ENCODE measurements around the gene CADPS. TPM values are rescaled to one million over a fixed set of nuclear protein-coding genes. Genes with fewer than 3 reads are reported as not detected.

The CADPS gene
- total RNA-seq, 6 experiments from 2014 or later = not detected

DNA sequence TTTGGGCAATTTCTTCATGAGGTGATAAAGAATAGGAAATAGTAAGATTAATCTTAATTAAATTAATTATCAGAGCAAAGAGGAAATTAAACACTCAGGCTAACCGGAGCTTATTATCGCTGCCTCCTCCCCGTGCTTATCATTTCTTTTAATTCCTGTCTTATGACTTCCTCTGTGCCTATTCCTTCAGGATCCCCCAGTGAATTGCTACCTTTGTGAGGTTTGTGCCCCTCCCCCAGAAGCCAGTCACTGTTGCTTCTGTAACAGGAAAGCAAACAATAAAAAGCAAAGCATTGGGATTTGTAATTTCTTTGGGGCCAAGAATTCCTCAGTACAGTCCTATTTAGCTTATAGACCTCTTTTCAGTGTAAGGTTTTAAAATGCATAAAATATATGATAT, 164.5 kb downstream of the CADPS start:
- Mint-ChIP-seq H3K27ac (no peak overlapping the region), H3K27me3 (ENCODE audit: insufficient read depth) (no peaks in the 10 kb centered on the region; the same call in 1 of the 2 replicates), H3K4me3 (no peak overlapping the region), H3K4me1 (ENCODE audit: low read depth) (no peaks in the 10 kb centered on the region), H3K36me3 (ENCODE audit: low read depth) (no peaks in the 10 kb centered on the region), H3K9me3 (no peaks in the 10 kb centered on the region)
- TF ChIP-seq, protein P1, sequence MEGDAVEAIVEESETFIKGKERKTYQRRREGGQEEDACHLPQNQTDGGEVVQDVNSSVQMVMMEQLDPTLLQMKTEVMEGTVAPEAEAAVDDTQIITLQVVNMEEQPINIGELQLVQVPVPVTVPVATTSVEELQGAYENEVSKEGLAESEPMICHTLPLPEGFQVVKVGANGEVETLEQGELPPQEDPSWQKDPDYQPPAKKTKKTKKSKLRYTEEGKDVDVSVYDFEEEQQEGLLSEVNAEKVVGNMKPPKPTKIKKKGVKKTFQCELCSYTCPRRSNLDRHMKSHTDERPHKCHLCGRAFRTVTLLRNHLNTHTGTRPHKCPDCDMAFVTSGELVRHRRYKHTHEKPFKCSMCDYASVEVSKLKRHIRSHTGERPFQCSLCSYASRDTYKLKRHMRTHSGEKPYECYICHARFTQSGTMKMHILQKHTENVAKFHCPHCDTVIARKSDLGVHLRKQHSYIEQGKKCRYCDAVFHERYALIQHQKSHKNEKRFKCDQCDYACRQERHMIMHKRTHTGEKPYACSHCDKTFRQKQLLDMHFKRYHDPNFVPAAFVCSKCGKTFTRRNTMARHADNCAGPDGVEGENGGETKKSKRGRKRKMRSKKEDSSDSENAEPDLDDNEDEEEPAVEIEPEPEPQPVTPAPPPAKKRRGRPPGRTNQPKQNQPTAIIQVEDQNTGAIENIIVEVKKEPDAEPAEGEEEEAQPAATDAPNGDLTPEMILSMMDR (IDR thresholded peaks at IDR 0.05) = no peak
- no peak for DNase-seq

DNA sequence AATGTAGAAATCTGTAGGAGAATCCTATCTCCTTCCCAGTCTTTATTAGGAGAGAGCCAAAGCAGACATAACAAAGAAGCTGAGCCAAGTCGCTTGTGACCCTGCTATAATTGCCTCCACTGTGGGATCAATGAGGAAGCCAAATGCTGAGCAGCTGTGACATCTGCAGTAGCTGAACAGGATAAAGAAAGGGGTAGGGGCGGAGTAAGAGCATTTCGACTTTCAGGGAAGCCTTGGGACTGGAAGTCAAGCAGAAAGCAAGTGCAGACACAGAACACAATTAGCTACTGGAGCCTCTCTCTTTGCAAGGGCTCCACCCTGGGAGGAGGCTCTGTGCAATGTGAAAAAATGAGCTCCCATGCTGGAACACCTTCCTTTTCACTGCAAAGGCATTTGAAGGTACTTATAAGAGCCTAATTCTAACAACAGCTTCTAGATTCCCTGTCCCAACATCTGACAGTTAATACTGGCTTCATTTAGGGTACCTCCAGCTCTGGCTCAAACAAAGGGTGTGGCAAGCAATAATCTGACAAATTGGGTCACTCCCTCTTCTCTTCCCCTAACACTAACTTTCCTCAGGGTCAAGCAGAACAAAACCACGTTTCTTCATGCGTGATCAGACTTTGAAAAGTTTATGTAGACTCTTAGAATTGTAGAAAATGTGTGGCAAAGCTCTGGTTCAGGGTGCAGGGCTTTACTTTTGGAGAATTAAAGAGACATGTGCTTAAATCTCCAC, 166.4 kb downstream of the CADPS start:
- TF ChIP-seq, protein P1 (IDR thresholded peaks at IDR 0.05) = no peak
- Mint-ChIP-seq H3K9me3 (no peaks in the 10 kb centered on the region), H3K36me3 (ENCODE audit: low read depth) (no peaks in the 10 kb centered on the region), H3K27me3 (ENCODE audit: insufficient read depth) (no peaks in the 10 kb centered on the region), H3K4me3 (no peak overlapping the region), H3K27ac (no peak overlapping the region), H3K4me1 (ENCODE audit: low read depth) (no peaks in the 10 kb centered on the region)
- DNase-seq = no peak

DNA sequence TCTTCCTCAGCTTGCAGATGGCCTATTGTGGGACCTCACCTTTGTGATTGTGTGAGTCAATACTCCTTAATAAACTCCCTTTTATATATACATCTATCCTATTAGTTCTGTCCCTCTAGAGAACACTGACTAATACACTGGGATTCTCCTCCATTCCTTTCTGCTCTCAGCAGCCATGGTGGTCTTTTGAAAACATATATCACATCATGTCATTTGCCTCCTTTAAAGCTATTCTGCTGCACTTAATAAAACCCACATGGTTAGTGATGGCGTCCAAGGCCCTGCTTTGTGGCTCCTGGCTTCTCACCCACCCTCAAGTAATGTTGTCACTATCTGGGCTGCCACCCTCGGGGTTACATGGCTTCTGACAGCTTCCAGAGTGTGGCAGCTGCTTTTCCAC, 169.5 kb downstream of the CADPS start:
- Mint-ChIP-seq H3K27me3 (ENCODE audit: insufficient read depth) (no peaks in the 10 kb centered on the region), H3K4me1 (ENCODE audit: low read depth) (no peaks in the 10 kb centered on the region), H3K27ac (no peak overlapping the region), H3K4me3 (no peak overlapping the region), H3K9me3 (no peaks in the 10 kb centered on the region), H3K36me3 (ENCODE audit: low read depth) (no peaks in the 10 kb centered on the region)
- TF ChIP-seq, protein P1 (IDR thresholded peaks at IDR 0.05) = no peak
- no peak for DNase-seq

DNA sequence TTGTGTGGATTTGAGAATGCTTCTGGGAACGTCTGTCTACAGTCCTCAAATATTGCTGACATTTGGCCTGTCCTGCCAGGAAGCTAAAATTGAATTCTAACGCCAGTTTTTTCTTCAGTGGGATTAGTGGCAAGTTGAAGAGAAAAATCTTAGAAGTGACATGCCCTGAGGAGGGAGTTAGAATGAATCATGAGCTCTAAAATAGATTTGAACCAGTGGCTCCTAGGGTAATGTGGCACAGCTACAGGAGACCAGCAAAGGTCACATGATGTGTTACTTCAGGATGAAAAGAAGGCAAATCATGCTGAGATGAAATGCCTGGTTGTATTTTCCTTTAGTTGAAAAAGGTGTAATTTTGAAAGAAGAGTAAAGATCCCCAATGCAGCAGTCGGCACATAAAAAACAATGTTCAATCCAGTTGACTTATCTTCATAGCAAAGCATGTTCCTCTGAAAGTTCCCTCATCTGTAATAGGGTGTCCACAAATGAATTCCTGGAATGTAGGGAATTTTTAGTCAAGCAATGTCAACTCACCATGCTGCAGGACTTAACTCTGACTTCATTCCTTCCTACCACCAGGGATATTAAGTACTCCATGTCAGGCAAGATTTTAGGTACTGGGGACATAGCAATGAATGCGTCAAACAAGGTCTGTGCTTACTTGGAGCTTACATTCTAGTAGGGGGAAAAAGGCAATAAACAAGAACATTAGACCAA, 171.6 kb downstream of the CADPS start:
- TF ChIP-seq, protein P1 (IDR thresholded peaks at IDR 0.05) = no peak

DNA sequence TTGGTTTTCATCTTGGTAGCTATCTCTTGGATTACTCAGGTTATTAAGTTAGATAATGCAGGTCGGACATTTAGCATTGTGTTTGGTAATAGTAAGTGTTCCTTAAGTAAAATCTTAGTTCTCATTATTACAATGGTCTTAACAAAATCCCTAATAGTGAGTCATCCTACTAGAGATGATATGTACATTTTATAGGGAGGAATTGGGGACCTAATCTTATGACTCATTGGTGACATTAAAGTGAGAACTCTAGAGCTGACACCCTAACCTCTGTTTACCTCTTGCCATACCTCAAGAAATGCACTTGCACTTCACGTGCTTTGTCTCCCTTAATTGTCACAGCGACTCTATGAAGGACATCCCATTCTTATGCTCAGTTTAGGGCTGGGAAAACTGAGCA, 174.9 kb downstream of the CADPS start:
- no peak overlapping the region for H3K27ac Mint-ChIP-seq
- no peaks in the 10 kb centered on the region for H3K4me1 Mint-ChIP-seq (ENCODE audit: low read depth)
- H3K27me3 Mint-ChIP-seq (ENCODE audit: insufficient read depth) = peaks cover 3% of the 10 kb centered on the region
- H3K9me3 Mint-ChIP-seq = no peaks in the 10 kb centered on the region
- no peaks in the 10 kb centered on the region for H3K36me3 Mint-ChIP-seq (ENCODE audit: low read depth)
- no peak overlapping the region for H3K4me3 Mint-ChIP-seq
- TF ChIP-seq, protein P1 (IDR thresholded peaks at IDR 0.05) = no peak
- DNase-seq = no peak

More for the DNA sequence above, 171.6 kb downstream of the CADPS start:
- Mint-ChIP-seq H3K4me1 (ENCODE audit: low read depth) (no peaks in the 10 kb centered on the region), H3K27ac (no peak overlapping the region), H3K36me3 (ENCODE audit: low read depth) (no peaks in the 10 kb centered on the region), H3K4me3 (no peak overlapping the region), H3K9me3 (no peaks in the 10 kb centered on the region), H3K27me3 (ENCODE audit: insufficient read depth) (no peaks in the 10 kb centered on the region)
- no peak for DNase-seq

All from HFFc6 (cell line).